Measurements from ENCODE around the gene CCDC169. TPM values are rescaled to one million over a fixed set of nuclear protein-coding genes. Genes with fewer than 3 reads are reported as not detected.

CCDC169 gene
- total and polyA plus RNA-seq, 2 of the 13 experiments (the other 11 are each of a cell fraction or from before 2014, with no cell fraction given) = 0.25 to 0.33 TPM

DNA sequence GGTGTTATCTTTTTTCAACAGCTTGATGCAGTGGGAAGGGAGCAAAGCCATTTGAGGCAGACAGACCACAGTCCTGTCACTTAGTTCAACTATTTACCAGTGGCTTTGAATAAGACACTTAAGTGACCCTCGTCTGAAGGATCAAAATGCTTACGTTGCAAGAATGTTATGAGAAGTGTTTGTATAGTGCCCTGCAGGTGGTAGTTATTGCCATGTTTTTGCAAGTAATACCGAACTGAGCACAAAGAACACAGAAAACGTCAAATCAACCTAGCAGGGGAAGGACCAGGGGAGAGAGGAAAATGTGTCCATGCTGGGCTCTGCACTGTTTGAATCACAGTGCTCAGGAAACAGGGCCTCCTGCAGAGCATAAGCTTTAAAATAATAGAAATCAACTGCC lies 86.0 kb downstream of the CCDC169 start (continued):
- TF ChIP-seq ZNF160 (CRISPR knock-in tag; IDR thresholded peaks at IDR 0.05) (no peak), KAT7 (CRISPR knock-in tag; IDR thresholded peaks at IDR 0.05; ENCODE audit: borderline replicate concordance) (no peak)

- BruUV-seq (replicated peaks) = no TSS peak
- in situ Hi-C loops (cut with HindIII; ENCODE audit: extremely low pct_ligation_motif_present, low pct_unique_long_range_greater_than_20kb) = no loop called here
Measured at GRCh38 chr13:36210738-36211137, 86.9 kb downstream of the CCDC169 start.

More at GRCh38 chr13:36210738-36211137, 86.9 kb downstream of the CCDC169 start:
- H3K4me2 ChIP-seq (ENCODE audit: low read depth, low read length) = no peak overlapping the region
- H3K4me3 ChIP-seq (replicated peaks in 1 of 3; ENCODE audit: insufficient read depth in 1 of 3, low read depth in 2 of 3, low read length in 3 of 3) = no peak overlapping the region
- H3K9ac ChIP-seq (ENCODE audit: insufficient read depth, low read depth, low read length) = no peak overlapping the region
- intact Hi-C loops (cut with micrococcal nuclease; ENCODE audit: unreplicated experiment) = no loop called here
- H3K79me2 ChIP-seq (ENCODE audit: insufficient read depth, low read length) = no peaks in the 10 kb centered on the region
- ChIA-PET POLR2A (no interaction called here), CTCF (ENCODE audit: low intra/inter-chr PET ratio, low total read pairs) (no interaction called here)
- no peaks in the 10 kb centered on the region for H3K36me3 ChIP-seq (replicated peaks in 1 of 2; ENCODE audit: control insufficient read depth in 1 of 2, insufficient read depth in 2 of 2, low read length in 2 of 2)
- DNase-seq (ENCODE audit: low spot score) (no peak), ATAC-seq (no peak), FAIRE-seq (no peak)
- WGBS (ENCODE audit: low lambda C conversion rate) = 22% methylated on average over 4 of the region's 4 CpGs
- no peaks in the 10 kb centered on the region for H4K20me1 ChIP-seq (ENCODE audit: insufficient read depth, low read length)
- no peaks in the 10 kb centered on the region for H3K9me3 ChIP-seq (ENCODE audit: low read length)
- H3K27me3 ChIP-seq (ENCODE audit: control insufficient read depth in 1 of 2, insufficient read depth in 2 of 2, low read length in 2 of 2) = peaks cover 0 to 15% of the 10 kb centered on the region in 2 experiments; a peak in 2 of 5 replicates
- TF ChIP-seq SSRP1 (CRISPR knock-in tag; IDR thresholded peaks at IDR 0.05) (no peak), FOXP1 (IDR thresholded peaks at IDR 0.05) (no peak), FOXP1 (CRISPR knock-in tag; IDR thresholded peaks at IDR 0.05) (no peak), CBX2 (IDR thresholded peaks at IDR 0.05; ENCODE audit: low read depth, low read length) (no peak), CBX2 (CRISPR knock-in tag; IDR thresholded peaks at IDR 0.05; ENCODE audit: low read depth) (no peak), HMG20B (CRISPR knock-in tag; conservative IDR thresholded peaks at IDR 0.05) (no peak), ZSCAN29 (CRISPR knock-in tag; conservative IDR thresholded peaks at IDR 0.05) (no peak), GATA4 (IDR thresholded peaks at IDR 0.05; ENCODE audit: borderline replicate concordance, low read depth) (no peak), PHB2 (IDR thresholded peaks at IDR 0.05; ENCODE audit: partially characterized antibody) (no peak), HNRNPLL (IDR thresholded peaks at IDR 0.05; ENCODE audit: low read depth, low read length, poor library complexity, severe bottlenecking) (no peak)
- TF ChIP-seq, protein P1, sequence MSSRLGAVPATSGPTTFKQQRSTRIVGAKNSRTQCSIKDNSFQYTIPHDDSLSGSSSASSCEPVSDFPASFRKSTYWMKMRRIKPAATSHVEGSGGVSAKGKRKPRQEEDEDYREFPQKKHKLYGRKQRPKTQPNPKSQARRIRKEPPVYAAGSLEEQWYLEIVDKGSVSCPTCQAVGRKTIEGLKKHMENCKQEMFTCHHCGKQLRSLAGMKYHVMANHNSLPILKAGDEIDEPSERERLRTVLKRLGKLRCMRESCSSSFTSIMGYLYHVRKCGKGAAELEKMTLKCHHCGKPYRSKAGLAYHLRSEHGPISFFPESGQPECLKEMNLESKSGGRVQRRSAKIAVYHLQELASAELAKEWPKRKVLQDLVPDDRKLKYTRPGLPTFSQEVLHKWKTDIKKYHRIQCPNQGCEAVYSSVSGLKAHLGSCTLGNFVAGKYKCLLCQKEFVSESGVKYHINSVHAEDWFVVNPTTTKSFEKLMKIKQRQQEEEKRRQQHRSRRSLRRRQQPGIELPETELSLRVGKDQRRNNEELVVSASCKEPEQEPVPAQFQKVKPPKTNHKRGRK (CRISPR knock-in tag; IDR thresholded peaks at IDR 0.05) = no peak
- TF ChIP-seq, protein P2, sequence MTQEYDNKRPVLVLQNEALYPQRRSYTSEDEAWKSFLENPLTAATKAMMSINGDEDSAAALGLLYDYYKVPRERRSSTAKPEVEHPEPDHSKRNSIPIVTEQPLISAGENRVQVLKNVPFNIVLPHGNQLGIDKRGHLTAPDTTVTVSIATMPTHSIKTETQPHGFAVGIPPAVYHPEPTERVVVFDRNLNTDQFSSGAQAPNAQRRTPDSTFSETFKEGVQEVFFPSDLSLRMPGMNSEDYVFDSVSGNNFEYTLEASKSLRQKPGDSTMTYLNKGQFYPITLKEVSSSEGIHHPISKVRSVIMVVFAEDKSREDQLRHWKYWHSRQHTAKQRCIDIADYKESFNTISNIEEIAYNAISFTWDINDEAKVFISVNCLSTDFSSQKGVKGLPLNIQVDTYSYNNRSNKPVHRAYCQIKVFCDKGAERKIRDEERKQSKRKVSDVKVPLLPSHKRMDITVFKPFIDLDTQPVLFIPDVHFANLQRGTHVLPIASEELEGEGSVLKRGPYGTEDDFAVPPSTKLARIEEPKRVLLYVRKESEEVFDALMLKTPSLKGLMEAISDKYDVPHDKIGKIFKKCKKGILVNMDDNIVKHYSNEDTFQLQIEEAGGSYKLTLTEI (CRISPR knock-in tag; conservative IDR thresholded peaks at IDR 0.05) = no peak
- H3K27ac ChIP-seq (ENCODE audit: extremely low read length, insufficient read depth, low read length) = no peak overlapping the region
- H2AFZ ChIP-seq (ENCODE audit: low read length) = no peak overlapping the region
- H3K4me1 ChIP-seq (ENCODE audit: insufficient read depth, low read length) = no peaks in the 10 kb centered on the region
